Measurements from ENCODE around the gene DNA2. TPM values are rescaled to one million over a fixed set of nuclear protein-coding genes. Genes with fewer than 3 reads are reported as not detected.
"Not testable (repeated sequence)": the region's sequence is repeated elsewhere in the genome, so short reads cannot be mapped to it uniquely, and the experiment has no call there.

The DNA2 gene, protein sequence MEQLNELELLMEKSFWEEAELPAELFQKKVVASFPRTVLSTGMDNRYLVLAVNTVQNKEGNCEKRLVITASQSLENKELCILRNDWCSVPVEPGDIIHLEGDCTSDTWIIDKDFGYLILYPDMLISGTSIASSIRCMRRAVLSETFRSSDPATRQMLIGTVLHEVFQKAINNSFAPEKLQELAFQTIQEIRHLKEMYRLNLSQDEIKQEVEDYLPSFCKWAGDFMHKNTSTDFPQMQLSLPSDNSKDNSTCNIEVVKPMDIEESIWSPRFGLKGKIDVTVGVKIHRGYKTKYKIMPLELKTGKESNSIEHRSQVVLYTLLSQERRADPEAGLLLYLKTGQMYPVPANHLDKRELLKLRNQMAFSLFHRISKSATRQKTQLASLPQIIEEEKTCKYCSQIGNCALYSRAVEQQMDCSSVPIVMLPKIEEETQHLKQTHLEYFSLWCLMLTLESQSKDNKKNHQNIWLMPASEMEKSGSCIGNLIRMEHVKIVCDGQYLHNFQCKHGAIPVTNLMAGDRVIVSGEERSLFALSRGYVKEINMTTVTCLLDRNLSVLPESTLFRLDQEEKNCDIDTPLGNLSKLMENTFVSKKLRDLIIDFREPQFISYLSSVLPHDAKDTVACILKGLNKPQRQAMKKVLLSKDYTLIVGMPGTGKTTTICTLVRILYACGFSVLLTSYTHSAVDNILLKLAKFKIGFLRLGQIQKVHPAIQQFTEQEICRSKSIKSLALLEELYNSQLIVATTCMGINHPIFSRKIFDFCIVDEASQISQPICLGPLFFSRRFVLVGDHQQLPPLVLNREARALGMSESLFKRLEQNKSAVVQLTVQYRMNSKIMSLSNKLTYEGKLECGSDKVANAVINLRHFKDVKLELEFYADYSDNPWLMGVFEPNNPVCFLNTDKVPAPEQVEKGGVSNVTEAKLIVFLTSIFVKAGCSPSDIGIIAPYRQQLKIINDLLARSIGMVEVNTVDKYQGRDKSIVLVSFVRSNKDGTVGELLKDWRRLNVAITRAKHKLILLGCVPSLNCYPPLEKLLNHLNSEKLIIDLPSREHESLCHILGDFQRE
- total RNA-seq: 2.0 TPM
- long read RNA-seq: 0 reads

DNA sequence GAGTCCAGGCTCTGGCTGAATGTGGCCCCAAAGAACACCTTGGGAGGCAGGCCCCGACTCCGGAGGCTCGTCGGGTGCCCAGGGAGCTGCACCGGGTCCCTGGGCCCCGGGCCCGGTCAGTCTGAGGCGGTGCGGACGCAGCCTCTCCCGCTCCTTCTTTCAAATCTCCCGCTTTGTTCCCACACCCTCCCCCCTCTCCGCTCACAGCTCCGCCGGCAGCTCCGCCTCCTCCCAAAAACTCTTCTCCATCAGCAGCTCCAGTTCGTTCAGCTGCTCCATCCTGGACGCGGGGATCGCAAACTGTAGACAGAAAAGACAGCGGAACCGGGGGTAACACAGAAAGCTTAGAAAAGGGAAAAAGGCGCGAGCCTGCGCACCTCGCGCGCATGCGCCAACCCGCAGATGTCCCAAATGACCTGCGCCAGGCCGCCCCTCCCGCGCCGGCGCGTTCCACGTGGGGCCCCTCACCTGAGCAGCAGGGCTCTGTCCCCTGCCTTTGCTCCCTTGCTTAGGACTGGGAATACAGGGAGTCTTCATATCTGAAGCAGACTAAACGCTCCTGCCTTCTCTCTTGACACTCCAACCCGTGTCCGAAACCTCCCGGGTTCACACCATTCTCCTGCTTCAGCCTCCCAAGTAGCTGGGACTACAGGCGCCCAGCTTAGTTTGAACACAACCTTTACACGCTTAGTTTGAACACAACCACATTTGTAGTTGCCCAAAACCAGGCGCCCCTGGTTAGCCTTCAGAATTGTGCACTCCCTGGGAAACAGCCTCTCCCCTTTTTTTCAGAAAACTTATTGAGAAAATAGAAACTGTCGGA lies at the start of gene DNA2:
Gene DNA2 (minus strand): TSS at position 388 of the 823 bp plus-strand sequence. CDS start 109 bp downstream, at position 279.
- ATAC-seq (ENCODE audit: poor library complexity): peak; percentile 90
- peak; percentile 68 for DNase-seq
- intact Hi-C loops (cut with DNase I): no loop called here

DNA sequence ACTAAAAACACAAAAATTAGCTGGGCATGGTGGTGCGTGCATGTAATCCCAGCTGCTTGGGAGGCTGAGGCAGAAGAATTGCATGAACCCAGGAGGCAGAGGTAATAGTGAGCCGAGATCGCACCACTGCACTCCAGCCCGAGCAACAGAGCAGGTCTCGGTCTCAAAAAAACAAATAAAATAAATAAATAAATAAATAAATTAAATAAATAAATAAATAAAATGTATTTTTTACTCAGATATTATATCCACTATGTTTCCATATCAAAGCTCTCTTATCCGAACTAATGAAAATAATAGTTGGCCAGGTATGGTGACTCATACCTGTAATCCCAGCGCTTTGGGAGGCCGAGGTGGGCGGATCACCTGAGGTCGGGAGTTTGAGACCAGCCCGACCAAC lies 46.8 kb upstream of the DNA2 start:
- DNase-seq; intact Hi-C loops (cut with DNase I); ATAC-seq (ENCODE audit: poor library complexity): not testable (repeated sequence)

DNA sequence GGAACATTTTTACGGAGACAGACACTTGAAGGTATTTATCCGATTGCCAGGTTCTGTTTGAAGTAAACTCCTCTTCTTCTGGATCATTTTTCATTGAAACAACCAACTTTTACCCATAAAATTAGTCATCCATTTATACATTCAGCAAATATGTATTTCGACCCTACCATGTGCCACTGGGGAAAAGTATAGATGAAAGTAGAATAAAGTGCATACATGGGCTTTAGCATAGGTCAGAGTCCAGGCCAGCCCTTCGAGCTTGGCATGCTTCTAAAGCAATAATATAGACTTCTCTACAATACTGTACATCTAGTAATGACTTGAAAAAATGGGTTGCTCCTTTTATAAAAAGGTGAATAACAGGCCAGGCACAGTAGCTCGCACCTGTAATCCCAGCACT lies 45.4 kb upstream of the DNA2 start:
- ATAC-seq (ENCODE audit: poor library complexity): no peak
- intact Hi-C loops (cut with DNase I): no loop called here
- DNase-seq: no peak

DNA sequence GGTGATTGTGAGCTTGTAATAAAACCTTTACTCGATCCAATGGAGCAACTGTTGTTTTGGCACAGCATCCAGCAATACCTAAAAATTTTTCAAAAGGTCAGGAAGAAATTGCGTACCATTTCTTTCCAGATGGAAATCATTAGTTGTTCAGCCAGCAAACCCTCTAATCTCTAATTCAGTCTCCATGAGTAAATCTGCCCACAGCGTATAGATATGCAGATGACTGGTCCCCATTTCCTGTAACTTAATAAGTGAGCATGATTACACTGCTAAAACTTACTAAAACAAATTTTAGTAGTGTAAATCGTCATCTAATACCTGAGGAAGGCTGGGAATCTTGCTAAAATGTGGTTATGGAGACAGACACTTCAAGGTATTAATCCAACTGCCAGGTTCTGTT lies 45.0 kb upstream of the DNA2 start:
- ATAC-seq (ENCODE audit: poor library complexity): no peak

DNA sequence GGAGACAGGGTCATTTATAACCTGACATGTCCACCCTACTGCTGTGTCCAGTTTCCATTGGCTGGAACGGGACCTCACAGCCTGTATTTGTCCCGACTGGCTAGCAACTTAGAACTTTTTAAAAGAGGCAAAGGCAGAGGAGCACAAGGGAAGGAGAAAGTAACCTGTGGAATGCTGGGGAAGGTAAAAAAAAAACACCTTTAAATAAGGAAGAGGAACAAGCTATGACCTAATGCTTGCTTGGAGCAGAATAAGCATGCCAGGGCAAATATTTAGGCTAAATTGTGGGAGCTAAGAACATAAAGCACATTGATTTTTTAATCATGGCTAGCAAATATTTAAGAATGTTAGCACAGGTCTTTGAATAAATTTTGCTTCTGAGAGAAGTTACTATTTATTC lies 44.4 kb upstream of the DNA2 start:
- DNase-seq; intact Hi-C loops (cut with DNase I); ATAC-seq (ENCODE audit: poor library complexity): not testable (repeated sequence)

More for the DNA sequence above, 45.0 kb upstream of the DNA2 start:
- intact Hi-C loops (cut with DNase I): no loop called here
- DNase-seq: no peak

DNA sequence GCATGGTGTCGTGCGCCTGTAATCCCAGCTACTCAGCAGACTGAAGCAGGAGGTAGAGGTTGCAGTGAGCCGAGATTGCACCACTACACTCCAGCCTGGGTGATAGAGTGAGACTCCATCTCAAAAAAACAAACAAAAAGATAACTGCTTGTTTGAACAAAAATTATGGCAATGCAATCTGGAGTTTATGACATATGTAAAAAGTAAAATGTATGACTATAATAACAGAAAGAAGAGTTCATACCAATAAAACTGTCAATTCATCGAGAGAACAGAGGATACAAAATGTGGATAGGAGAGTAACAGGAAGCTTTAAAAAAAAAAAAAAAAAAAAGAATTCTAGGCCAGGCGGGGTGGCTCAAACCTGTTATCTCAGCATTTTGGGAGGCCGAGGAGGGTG lies 36.3 kb upstream of the DNA2 start:
- intact Hi-C loops (cut with DNase I): no loop called here
- ATAC-seq (ENCODE audit: poor library complexity): no peak
- DNase-seq: no peak

DNA sequence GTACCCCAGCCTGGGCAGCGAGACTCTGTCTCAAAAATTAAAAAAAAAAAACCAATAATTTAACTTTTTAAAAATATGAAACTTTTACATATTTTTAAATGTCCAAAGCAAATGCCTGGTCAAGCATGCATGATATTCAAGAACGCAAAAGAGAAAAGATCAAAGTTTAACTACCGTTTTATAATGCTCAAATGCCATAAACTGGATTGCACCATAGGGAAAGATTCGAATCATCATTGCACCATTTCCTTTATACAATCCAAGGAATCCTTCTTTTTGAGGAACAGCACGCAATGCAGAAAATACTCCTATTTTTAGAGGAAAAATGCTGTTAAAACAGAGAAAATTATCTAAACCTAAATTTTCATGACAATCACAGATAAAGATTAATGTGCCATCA lies 34.6 kb upstream of the DNA2 start:
- ATAC-seq (ENCODE audit: poor library complexity) (no peak), DNase-seq (no peak)
- intact Hi-C loops (cut with DNase I): no loop called here

DNA sequence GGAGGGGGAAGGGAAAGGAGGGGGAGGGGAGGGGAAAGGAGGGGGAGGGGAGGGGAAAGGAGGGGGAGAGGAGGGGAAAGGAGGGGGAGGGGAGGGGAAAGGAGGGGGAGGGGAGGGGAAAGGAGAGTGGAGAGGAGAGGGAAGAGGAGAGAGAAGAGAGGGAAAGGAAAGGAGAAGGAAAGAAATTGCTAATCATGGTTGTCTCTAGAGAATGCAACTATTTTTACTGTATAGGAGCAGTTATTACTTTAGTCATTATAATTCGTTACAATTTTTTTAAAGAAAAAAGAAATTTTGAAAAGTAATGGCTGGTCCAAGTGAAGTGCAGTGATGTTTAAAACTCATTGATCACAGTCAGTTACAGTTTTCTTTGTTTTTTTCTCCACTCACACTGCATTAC lies 31.1 kb upstream of the DNA2 start:
- ATAC-seq (ENCODE audit: poor library complexity): no peak

DNA sequence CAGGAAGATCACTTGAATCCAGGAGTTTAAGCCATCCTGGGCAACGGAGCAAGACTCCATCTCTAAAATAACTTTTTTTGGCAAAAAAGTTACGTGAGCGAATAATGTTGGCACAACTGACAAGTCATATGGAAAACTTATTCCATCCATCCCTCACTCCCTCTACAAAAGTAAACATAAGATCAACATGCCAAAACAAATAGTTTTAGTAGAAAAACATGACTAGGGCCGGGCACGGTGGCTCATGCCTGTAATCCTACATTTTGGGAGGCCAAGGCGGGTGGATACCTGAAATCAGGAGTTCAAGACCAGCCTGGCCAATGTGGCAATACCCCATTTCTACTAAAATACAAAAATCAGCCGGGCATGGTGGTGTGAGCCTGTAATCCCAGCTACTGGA lies 29.9 kb upstream of the DNA2 start:
- DNase-seq (no peak), ATAC-seq (ENCODE audit: poor library complexity) (no peak)
- intact Hi-C loops (cut with DNase I): no loop called here

More for the DNA sequence above, 31.1 kb upstream of the DNA2 start:
- intact Hi-C loops (cut with DNase I): no loop called here
- no peak for DNase-seq

DNA sequence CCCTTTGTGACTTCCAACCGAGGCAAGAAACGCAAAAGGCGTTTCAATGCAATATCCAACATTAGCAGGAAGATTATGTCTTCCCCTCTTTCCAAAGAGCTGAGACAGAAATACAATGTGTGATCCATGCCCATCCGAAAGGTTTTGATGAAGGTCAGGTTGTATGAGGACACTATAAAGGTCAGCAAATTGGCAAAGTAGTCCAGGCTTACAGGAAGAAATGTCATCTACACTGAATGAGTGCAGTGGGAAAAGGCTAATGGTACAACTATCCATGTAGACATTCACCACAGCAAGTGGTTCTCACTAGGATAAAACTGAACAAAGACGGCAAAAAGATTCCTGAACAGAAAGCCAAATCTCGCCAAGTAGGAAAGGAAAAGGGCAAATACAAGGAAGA lies 27.8 kb upstream of the DNA2 start:
- DNase-seq (no peak), ATAC-seq (ENCODE audit: poor library complexity) (no peak)
- intact Hi-C loops (cut with DNase I): no loop called here

DNA sequence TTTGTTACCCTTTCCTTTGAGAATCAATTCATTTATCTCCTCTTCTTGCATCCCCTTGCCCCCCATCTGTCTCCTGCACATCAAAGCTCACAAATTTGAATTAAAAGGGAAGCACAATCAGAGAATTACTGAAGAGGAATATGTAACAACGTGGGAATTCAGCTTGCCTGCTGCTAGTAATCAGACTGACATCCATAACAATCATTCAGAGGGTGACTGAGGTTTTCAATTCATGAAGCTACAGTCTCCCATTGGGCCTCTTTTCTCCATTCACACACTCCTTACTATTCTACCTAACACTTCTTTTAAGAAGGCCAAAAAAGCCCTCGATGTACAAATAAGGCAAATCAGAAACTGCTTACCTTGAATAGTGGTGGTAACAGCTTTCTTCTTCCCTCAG lies 24.3 kb upstream of the DNA2 start:
- no peak for DNase-seq
- ATAC-seq (ENCODE audit: poor library complexity): no peak
- intact Hi-C loops (cut with DNase I): no loop called here

DNA sequence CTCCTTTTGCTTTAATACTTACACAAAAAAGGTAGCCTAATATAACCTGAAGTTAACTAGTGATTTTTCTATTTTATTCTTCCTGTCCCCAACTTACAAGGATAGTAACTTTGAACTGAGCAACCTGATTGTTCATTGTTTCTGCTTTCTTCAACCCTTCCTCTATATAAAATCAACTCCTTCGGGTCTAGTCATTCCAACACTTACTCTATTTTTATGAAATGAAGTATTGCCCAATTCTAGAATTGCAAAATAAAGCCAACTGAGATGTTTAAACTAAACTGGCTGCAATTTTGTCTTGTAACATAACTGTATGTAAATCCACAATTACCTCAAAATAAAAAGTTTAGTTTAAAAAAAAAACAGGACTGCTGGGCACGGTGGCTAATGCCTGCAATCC lies 20.3 kb upstream of the DNA2 start:
- DNase-seq: no peak
- no peak for ATAC-seq (ENCODE audit: poor library complexity)
- intact Hi-C loops (cut with DNase I): no loop called here

DNA sequence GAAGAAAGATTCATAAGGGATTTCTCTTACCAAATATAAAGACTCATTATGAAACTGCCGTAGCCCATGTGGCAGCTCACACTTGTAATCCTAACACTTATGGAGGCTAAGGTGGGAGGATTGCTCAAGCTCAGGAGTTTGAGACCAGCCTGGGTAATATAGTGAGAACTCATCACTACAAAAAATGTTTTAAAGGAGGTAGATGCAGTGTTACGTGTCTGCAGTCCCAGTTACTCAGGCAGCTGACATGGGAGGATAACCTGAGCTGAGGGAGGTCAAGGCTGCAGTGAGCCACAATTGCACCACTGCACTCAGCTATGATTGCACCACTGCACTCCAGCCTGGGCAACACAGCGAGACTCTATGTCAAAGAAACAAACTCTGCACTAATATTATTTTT lies 18.1 kb upstream of the DNA2 start:
- intact Hi-C loops (cut with DNase I): no loop called here
- ATAC-seq (ENCODE audit: poor library complexity) (no peak), DNase-seq (no peak)

DNA sequence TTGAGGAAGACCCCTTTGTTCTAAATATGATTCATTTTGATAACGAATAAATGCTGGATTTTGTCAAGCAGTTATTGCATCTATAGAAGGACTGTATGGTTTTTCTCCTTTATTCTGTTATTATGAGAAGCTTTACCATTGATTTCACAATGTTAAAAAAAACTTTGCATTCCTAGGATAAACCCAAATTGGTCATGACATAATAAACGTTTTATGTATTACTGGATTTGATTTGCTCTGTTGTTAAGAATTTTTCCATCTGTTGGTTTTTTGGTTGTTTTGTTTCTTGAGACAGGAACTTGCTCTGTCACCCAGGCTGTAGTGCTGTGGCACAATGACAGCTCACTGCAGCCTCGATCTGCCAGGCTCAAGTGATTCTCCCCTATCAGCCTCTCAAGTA lies 2.2 kb upstream of the DNA2 start:
- ATAC-seq (ENCODE audit: poor library complexity): no peak
- DNase-seq: no peak
- intact Hi-C loops (cut with DNase I): no loop called here

DNA sequence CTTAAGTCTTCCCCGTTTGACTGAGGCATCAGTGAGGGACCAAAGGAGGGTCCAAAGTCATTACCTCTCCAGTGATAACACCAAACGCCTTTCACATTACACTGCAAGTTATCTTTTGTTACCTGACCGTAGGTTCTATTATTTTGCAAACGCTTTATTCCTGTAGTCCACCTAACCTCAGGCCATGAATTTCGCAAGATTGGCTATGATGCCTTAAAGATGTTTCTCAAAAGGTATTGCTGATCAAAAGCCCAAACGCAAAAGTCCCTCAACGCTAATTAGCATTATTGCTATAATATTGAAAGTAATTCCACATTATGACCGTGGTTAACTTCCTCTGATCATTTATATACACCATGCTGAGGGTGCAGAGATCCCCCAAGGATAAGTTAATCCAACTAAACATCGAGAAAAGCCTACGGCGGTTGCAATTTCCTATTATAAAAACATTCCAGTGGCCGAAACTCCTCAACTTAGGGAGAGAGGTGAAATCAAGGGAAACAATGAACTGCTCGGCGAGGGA lies 649 bp downstream of the DNA2 start:
- DNase-seq: no peak
- ATAC-seq (ENCODE audit: poor library complexity): no peak
- intact Hi-C loops (cut with DNase I): no loop called here

DNA sequence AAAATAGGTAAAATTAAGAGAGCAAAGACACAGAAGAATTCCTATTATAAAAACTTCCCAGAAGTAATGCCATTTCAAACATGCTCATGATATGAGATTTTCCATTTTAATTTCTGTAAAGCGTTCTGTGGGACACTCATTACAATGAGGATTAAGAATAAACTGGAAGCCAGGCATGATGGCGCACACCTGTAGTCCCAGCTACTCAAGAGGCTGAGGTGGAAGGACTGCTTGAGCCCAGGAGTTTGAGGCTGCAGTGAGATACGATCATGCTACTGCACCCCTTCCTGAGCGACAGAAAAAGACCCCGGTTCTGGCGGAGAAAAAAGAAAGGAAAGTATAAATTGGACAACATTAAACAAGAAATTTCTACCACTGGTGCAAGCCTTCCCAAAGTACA lies 1.5 kb downstream of the DNA2 start:
- intact Hi-C loops (cut with DNase I): no loop called here
- DNase-seq: no peak
- no peak for ATAC-seq (ENCODE audit: poor library complexity)

DNA sequence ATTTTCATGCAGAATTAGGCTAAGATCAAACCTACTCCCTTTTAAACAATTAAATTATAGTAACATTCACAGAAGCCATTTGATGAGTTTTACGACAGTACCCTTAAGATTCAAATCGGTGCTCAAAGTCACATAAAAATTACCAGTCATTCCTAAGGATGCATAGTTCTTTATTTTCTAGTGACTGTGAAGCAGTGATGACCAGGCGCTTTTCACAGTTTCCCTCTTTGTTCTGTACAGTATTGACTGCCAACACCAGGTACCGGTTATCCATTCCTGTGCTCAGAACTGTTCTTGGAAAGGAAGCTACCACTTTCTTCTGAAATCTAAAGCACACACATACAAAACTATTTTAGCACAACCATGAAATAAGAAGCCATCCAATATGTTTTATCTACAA lies 1.9 kb downstream of the DNA2 start:
- intact Hi-C loops (cut with DNase I): no loop called here
- no peak for DNase-seq

DNA sequence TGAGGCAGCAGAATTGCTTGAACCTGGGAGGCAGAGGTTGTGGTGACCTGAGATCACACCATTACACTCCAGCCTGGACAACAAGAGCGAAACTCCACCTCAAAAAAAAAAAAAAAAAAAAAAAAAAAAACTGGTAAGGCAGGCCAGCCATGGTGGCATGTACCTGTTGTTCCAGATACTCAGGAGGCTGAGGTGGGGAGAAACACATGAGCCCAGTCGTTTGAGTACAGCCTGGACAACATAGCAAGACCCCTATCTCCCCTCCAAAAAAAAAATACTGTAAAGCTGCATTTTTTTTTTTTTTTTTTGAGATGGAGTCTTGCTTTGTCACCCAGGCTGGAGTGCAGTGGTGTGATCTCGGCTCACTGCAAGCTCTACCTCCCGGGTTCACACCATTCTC lies 7.0 kb downstream of the DNA2 start:
- intact Hi-C loops (cut with DNase I); ATAC-seq (ENCODE audit: poor library complexity); DNase-seq: not testable (repeated sequence)

More for the DNA sequence above, 1.9 kb downstream of the DNA2 start:
- ATAC-seq (ENCODE audit: poor library complexity): no peak

All from Right ventricle myocardium superior (tissue), 1 donor.